ENCODE results near the gene CYP3A5. TPM values are rescaled to one million over a fixed set of nuclear protein-coding genes. Genes with fewer than 3 reads are reported as not detected.
A peak's percentile ranks its signal among the peaks of the same experiment; 100 is the strongest.

The CYP3A5 gene
- total and polyA plus RNA-seq, 2 of the 4 experiments (the other 2 are of a cell fraction): not detected

GRCh38 chr7:99616359-99617191 is 63.2 kb downstream of the CYP3A5 start, which contains the start of gene ZSCAN25 (continued):
- TF ChIP-seq, protein P1, sequence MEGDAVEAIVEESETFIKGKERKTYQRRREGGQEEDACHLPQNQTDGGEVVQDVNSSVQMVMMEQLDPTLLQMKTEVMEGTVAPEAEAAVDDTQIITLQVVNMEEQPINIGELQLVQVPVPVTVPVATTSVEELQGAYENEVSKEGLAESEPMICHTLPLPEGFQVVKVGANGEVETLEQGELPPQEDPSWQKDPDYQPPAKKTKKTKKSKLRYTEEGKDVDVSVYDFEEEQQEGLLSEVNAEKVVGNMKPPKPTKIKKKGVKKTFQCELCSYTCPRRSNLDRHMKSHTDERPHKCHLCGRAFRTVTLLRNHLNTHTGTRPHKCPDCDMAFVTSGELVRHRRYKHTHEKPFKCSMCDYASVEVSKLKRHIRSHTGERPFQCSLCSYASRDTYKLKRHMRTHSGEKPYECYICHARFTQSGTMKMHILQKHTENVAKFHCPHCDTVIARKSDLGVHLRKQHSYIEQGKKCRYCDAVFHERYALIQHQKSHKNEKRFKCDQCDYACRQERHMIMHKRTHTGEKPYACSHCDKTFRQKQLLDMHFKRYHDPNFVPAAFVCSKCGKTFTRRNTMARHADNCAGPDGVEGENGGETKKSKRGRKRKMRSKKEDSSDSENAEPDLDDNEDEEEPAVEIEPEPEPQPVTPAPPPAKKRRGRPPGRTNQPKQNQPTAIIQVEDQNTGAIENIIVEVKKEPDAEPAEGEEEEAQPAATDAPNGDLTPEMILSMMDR (conservative IDR thresholded peaks at IDR 0.05; ENCODE audit: low read depth, low read length): peak; percentile 52
- TF ChIP-seq USF2 (IDR thresholded peaks at IDR 0.05; ENCODE audit: low read depth, low read length): 0 out of 2 replicates have a peak, but pooled peaks have one; percentile 3

Measured in IMR-90 (cell line).